ENCODE results near the gene NCAPD3.
"Not testable (repeated sequence)": the region's sequence is repeated elsewhere in the genome, so short reads cannot be mapped to it uniquely, and the experiment has no call there.

Gene NCAPD3

GRCh38 chr11:134200688-134201087 is 23.1 kb downstream of the NCAPD3 start:
- in situ Hi-C loops (cut with HindIII; ENCODE audit: low pct_ligation_motif_present, low sequenced_read_pairs) = no loop called here
- no peaks in the 10 kb centered on the region for H3K27me3 ChIP-seq (replicated peaks)
- no peak for TF ChIP-seq CTCF (IDR thresholded peaks at IDR 0.05; ENCODE audit: low read depth, low read length, missing control alignments)
- H3K36me3 ChIP-seq (replicated peaks) = peaks cover 22% of the 10 kb centered on the region
- H3K27ac ChIP-seq = no peak overlapping the region
- H3K4me3 ChIP-seq (ENCODE audit: low read depth, low read length) = no peak overlapping the region
- DNase-seq = no peak

- Histone ChIP-seq H3K4me3 (ENCODE audit: low read depth, low read length) (no peak overlapping the region), H3K36me3 (replicated peaks) (peaks cover 21% of the 10 kb centered on the region), H3K27ac (no peak overlapping the region), H3K27me3 (replicated peaks) (no peaks in the 10 kb centered on the region)
- no peak for TF ChIP-seq CTCF (IDR thresholded peaks at IDR 0.05; ENCODE audit: low read depth, low read length, missing control alignments)
- in situ Hi-C loops (cut with HindIII; ENCODE audit: low pct_ligation_motif_present, low sequenced_read_pairs) = no loop called here
- no peak for DNase-seq
Observed at GRCh38 chr11:134199531-134199930, 24.2 kb downstream of the NCAPD3 start.

- in situ Hi-C loops (cut with HindIII; ENCODE audit: low pct_ligation_motif_present, low sequenced_read_pairs) = no loop called here
- H3K4me3 ChIP-seq (ENCODE audit: low read depth, low read length) = no peak overlapping the region
- TF ChIP-seq CTCF (IDR thresholded peaks at IDR 0.05; ENCODE audit: low read depth, low read length, missing control alignments) = no peak
- H3K27ac ChIP-seq = no peak overlapping the region
- no peak for DNase-seq
- H3K27me3 ChIP-seq (replicated peaks) = no peaks in the 10 kb centered on the region
- H3K36me3 ChIP-seq (replicated peaks) = peaks cover 20% of the 10 kb centered on the region
Observed at GRCh38 chr11:134196756-134197155, 27.0 kb downstream of the NCAPD3 start.

- DNase-seq; H3K4me3 ChIP-seq (ENCODE audit: low read depth, low read length); H3K27ac ChIP-seq; H3K27me3 ChIP-seq (replicated peaks); in situ Hi-C loops (cut with HindIII; ENCODE audit: low pct_ligation_motif_present, low sequenced_read_pairs): not testable (repeated sequence)
- H3K36me3 ChIP-seq (replicated peaks) = peaks cover 21% of the 10 kb centered on the region
Observed at GRCh38 chr11:134188092-134188491, 35.7 kb downstream of the NCAPD3 start.

GRCh38 chr11:134181707-134182106 is 42.1 kb downstream of the NCAPD3 start:
- H3K27ac ChIP-seq = no peak overlapping the region
- no peaks in the 10 kb centered on the region for H3K27me3 ChIP-seq (replicated peaks)
- in situ Hi-C loops (cut with HindIII; ENCODE audit: low pct_ligation_motif_present, low sequenced_read_pairs) = no loop called here
- H3K4me3 ChIP-seq (ENCODE audit: low read depth, low read length) = no peak overlapping the region
- TF ChIP-seq CTCF (IDR thresholded peaks at IDR 0.05; ENCODE audit: low read depth, low read length, missing control alignments) = no peak
- peaks cover 14% of the 10 kb centered on the region for H3K36me3 ChIP-seq (replicated peaks)
- DNase-seq = no peak

- DNase-seq = no peak
- Histone ChIP-seq H3K36me3 (replicated peaks) (peaks cover 12% of the 10 kb centered on the region), H3K27me3 (replicated peaks) (no peaks in the 10 kb centered on the region), H3K4me3 (ENCODE audit: low read depth, low read length) (no peak overlapping the region), H3K27ac (no peak overlapping the region)
- TF ChIP-seq CTCF (IDR thresholded peaks at IDR 0.05; ENCODE audit: low read depth, low read length, missing control alignments) = no peak
- in situ Hi-C loops (cut with HindIII; ENCODE audit: low pct_ligation_motif_present, low sequenced_read_pairs) = no loop called here
Observed at GRCh38 chr11:134178032-134178674, 45.6 kb downstream of the NCAPD3 start.

All from brain microvascular endothelial cell (primary cell).